ENCODE results near the gene UNK.

DNA sequence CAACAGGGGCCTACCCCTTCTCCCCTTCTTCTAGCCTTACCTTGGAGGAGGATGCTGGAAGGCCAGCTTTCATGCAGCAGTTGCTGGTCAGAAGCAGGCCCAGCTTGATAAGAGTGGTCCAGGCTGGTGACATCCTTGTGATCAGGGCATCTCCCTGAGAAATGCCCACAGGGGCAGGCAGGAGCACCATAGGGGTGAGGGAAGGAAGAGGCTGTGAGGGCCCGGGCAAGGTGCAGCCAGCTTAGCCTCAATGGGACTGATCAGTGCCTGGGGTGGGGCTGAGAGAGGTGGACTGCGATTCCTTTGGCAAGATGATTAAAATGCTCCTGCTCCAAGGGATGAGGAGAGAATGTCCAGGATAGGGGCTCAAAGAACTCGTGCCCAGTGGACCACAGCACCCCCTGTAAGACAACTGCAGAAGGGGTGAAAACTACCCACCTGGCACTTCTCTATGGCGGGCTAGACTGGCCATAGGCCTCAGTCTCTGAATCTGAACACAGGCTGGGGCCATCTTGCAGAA is 10.1 kb upstream of the UNK start:
- TF ChIP-seq ZFP30 (CRISPR knock-in tag; IDR thresholded peaks at IDR 0.05) (no peak), CSDC2 (CRISPR knock-in tag; IDR thresholded peaks at IDR 0.05) (no peak), BACH2 (CRISPR knock-in tag; IDR thresholded peaks at IDR 0.05; ENCODE audit: borderline replicate concordance) (no peak), ZC3H10 (CRISPR knock-in tag; IDR thresholded peaks at IDR 0.05) (no peak)

Measured in SK-N-SH treated with all-trans-retinoic acid at 6 μM for 48 hours (cell line).